ENCODE data around the gene GRB7. TPM values are rescaled to one million over a fixed set of nuclear protein-coding genes. Genes with fewer than 3 reads are reported as not detected.
A peak's percentile ranks its signal among the peaks of the same experiment; 100 is the strongest.

Gene GRB7
- total RNA-seq, 1 donor from 2014 or later, result not detected

DNA sequence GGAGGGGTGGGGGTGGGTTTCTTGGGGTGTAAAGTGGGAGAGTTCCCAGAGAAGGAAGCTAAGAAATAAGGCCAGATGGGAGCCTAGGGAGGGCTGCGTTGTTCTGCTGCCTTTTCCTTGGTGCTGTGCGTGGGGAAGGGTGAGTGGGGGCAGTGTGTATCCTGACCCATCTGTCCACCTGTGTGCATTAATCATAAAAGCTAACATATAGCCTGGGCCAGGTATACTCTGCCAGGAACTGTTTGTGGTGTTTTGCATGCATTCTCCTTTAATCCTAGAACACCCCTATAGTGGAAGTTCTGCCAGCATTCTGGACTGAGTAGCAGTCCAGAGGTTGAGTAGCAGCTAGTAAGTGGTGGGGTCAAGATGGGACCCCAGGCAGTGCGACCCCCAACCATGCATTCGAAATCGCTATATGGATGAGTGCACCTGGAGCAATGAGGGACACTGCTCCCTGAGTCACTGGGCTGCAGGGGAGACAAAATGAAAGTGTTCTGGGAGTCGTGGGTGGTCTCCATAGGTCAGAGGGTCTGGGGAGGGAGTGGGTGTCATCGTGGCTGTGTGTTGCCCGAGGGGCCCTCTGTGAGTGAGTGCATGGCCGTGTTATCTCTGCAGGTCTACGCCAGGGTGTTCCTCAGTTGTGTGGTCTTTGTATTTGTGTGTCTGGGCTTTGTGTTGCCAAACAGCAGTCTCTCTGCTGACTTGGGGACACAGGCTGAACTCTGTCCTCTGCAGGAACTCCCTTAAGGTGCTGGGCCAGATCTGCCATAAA is 36.5 kb upstream of the GRB7 start:
- H3K4me1 Mint-ChIP-seq, result peaks cover 60% of the 10 kb centered on the region
- TF ChIP-seq CTCF (conservative IDR thresholded peaks at IDR 0.05), result no peak
- H3K4me3 Mint-ChIP-seq, result peak overlapping the region; percentile 91
- H3K9me3 Mint-ChIP-seq, result no peaks in the 10 kb centered on the region
- no peak overlapping the region for H3K27ac Mint-ChIP-seq (ENCODE audit: unreplicated experiment)
- no peaks in the 10 kb centered on the region for H3K27me3 Mint-ChIP-seq (ENCODE audit: low read depth)
- no peak for DNase-seq (ENCODE audit: low read depth, low spot score)
- no peaks in the 10 kb centered on the region for H3K36me3 Mint-ChIP-seq (ENCODE audit: low read depth)

DNA sequence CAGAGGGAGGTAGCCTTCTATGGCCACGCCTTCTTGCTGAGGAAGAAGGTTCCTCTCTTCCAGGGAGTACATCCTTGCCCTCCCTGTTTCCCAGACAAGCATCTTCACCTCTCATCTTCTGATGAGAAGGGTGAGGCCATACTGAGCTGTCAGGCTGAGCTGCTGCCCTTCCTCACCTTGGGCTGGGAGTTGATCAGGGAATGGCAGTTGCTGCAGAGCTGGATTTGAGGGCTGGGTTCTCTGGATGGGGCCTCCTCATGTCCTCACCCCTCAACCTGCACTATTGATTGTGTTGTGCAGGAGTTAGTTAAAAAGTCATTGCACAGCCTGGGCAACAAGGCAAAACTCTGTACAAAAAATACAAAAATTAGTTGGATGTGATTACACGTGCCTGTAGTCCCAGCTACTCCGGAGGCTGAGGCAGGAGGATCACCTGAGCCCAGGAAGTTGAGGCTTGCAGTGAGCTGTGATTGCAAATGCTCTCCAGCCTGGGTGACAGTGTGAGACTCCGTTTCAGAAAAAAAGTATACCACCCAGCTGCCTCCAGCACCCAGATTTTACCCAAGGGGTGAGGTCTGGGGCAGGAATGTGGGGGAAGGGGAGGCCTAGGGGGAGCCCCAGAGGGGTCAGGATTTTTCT is 35.8 kb upstream of the GRB7 start:
- H3K4me1 Mint-ChIP-seq, result peaks cover 53% of the 10 kb centered on the region
- H3K36me3 Mint-ChIP-seq (ENCODE audit: low read depth), result no peaks in the 10 kb centered on the region
- H3K9me3 Mint-ChIP-seq, result no peaks in the 10 kb centered on the region
- H3K4me3 Mint-ChIP-seq, result peak overlapping the region; percentile 91
- no peak for DNase-seq (ENCODE audit: low read depth, low spot score)
- TF ChIP-seq CTCF (conservative IDR thresholded peaks at IDR 0.05), result no peak
- no peak overlapping the region for H3K27ac Mint-ChIP-seq (ENCODE audit: unreplicated experiment)
- no peaks in the 10 kb centered on the region for H3K27me3 Mint-ChIP-seq (ENCODE audit: low read depth)

DNA sequence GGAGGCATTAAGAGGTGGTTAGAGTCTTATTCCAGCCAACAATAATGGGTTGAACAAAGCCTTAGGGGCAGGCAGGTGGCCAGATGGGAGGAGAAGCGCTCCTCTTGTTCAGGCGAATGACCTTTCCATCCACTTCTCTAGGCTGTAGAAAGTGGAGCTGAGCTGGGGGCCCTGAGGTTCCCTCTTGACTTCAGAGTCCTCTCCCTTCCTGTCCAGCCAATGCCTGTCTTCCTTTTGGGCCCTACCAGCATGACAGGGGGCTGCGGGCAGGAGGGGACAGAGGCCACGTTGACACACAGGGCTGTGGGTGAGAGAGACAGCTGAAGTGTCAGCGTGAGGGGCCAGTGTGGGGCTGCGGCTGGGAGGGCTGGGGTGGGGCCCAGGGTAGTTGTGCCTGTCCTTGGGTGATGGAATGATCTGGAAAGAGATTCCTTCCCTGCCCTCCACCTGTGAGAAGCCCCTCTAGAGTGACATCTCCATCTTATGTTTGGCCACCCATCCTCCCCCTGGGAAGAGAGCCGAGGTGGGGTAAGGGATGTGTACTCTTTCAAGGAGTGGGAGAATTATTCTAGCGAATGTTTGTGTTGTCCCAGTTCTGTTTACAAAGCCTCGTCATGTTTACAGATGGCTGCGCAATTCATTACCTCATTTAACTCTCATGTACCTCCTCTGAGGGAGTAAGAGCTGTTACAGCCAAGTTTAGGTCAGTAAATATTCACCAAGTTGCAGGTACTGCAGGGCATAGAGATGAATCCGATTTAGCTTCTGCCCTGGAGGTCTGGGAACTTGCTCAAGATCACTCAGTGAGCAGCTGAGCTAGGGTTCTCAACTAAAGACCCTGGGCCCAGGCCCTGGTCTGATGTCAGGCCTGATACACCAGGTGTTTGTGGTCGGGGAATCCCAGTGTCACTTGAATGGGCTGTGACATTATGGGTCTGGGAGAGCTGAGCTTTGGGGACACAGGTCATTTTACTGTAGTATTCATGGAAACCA is 34.5 kb upstream of the GRB7 start:
- peak overlapping the region; percentile 64 for H3K4me3 Mint-ChIP-seq
- no peak overlapping the region for H3K27ac Mint-ChIP-seq (ENCODE audit: unreplicated experiment)
- no peak for TF ChIP-seq CTCF (conservative IDR thresholded peaks at IDR 0.05)
- DNase-seq (ENCODE audit: low read depth, low spot score), result no peak
- H3K9me3 Mint-ChIP-seq, result no peaks in the 10 kb centered on the region
- H3K36me3 Mint-ChIP-seq (ENCODE audit: low read depth), result no peaks in the 10 kb centered on the region
- peaks cover 45% of the 10 kb centered on the region for H3K4me1 Mint-ChIP-seq
- no peaks in the 10 kb centered on the region for H3K27me3 Mint-ChIP-seq (ENCODE audit: low read depth)

GRCh38 chr17:39703913-39704312 is 33.8 kb upstream of the GRB7 start:
- Mint-ChIP-seq H3K4me3 (no peak overlapping the region), H3K27me3 (ENCODE audit: low read depth) (no peaks in the 10 kb centered on the region), H3K36me3 (ENCODE audit: low read depth) (no peaks in the 10 kb centered on the region), H3K9me3 (no peaks in the 10 kb centered on the region), H3K4me1 (peaks cover 42% of the 10 kb centered on the region), H3K27ac (ENCODE audit: unreplicated experiment) (no peak overlapping the region)
- DNase-seq (ENCODE audit: low read depth, low spot score), result no peak
- TF ChIP-seq CTCF (conservative IDR thresholded peaks at IDR 0.05), result no peak

DNA sequence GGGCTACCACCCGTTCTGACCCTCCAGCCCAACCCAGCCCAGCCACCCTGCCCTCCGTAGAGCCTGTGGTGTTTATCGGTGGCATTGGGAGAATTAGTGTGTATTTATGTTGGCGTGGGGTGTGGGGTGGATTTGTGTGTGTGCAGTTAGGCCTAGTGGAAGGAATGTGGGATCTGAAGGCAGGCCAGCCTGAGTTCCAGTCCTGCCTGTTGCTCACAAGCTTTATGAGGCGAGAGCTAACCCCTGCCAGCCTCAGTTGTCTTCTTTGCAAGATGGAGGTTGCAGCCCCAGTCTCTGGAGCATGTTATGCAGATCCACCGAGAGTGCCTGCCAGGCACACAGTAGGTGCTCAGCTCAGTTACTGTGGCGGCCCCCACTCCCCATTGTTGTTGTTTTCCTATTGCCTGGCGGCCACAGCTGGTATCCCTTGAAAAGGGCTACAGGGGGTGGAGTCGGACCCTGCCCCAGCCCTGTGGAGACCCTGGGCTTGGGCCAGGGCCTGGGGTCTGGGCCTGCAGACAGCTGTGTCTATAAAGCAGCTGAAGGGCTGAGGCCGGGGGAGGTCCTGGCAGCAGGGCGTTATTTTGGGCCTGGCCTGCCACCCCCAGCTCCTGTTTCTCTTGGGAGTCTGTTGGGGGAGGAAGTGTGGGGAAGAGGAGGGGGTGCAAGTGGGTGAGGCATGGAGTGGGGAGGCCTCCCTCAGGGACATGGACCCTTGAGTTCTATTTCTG is 32.8 kb upstream of the GRB7 start:
- peaks cover 32% of the 10 kb centered on the region for H3K4me1 Mint-ChIP-seq
- no peak overlapping the region for H3K4me3 Mint-ChIP-seq
- no peaks in the 10 kb centered on the region for H3K9me3 Mint-ChIP-seq
- no peak for DNase-seq (ENCODE audit: low read depth, low spot score)
- no peak overlapping the region for H3K27ac Mint-ChIP-seq (ENCODE audit: unreplicated experiment)
- TF ChIP-seq CTCF (conservative IDR thresholded peaks at IDR 0.05), result peak; percentile 48
- H3K36me3 Mint-ChIP-seq (ENCODE audit: low read depth), result no peaks in the 10 kb centered on the region
- H3K27me3 Mint-ChIP-seq (ENCODE audit: low read depth), result no peaks in the 10 kb centered on the region
